Right atrium auricular region (tissue), 2 donors: ENCODE results near the gene TMEM187. TPM values are rescaled to one million over a fixed set of nuclear protein-coding genes. Genes with fewer than 3 reads are reported as not detected.

ENCODE experiments used
- DNase-seq: peaks from one replicate; pipeline ENCODE4 v3.0.0-alpha.2; 2019; ENCODE audit warnings: low spot score
- H3K27ac ChIP-seq, 2 donors: fragments of 200-600 bp; sonication (generic); 1 replicate in 1 of 2; 2 replicates in 1 of 2; pipeline ENCODE4 v1.5.1; 2016 to 2019
- H3K27me3 ChIP-seq, 2 donors: fragments of 200-600 bp; sonication (generic); one replicate each; pipeline versions ENCODE4 v1.5.1 to v1.6.0; 2017 to 2019
- H3K36me3 ChIP-seq: fragments of 200-600 bp; sonication (generic); one replicate; pipeline ENCODE4 v1.5.1; 2016
- H3K4me1 ChIP-seq, 2 donors: fragments of 200-600 bp; sonication (generic); one replicate each; pipeline versions ENCODE4 v1.5.1 to v1.6.0; 2017 to 2019
- H3K4me3 ChIP-seq, 2 donors: fragments of 200-600 bp; sonication (generic); 1 replicate in 1 of 2; 2 replicates in 1 of 2; pipeline ENCODE4 v1.5.1; 2017 to 2019; ENCODE audit warnings: mild to moderate bottlenecking in 1 of 2, moderate library complexity in 1 of 2
- H3K9me3 ChIP-seq, 2 donors: fragments of 200-600 bp; sonication (generic); one replicate each; pipeline ENCODE4 v1.5.1; 2019
- total RNA-seq, 2 donors: library from RNA; depleted of rRNA; stranded (reverse); fragments of >200 nt; gene quantifications; one replicate each; pipeline ENCODE4 v1.1.0, GENCODE V29; 2016
- TF ChIP-seq, protein P1 (sequence below), 2 donors: fragments of 200-600 bp; sonication (generic); IDR thresholded peaks; one replicate each; pipeline ENCODE4 v1.5.1; 2019; ENCODE audit warnings: antibody characterized with exemption in 2 of 2

The TMEM187 gene
- total RNA-seq, 2 donors from 2014 or later, result 4.7 to 6.4 TPM

DNA sequence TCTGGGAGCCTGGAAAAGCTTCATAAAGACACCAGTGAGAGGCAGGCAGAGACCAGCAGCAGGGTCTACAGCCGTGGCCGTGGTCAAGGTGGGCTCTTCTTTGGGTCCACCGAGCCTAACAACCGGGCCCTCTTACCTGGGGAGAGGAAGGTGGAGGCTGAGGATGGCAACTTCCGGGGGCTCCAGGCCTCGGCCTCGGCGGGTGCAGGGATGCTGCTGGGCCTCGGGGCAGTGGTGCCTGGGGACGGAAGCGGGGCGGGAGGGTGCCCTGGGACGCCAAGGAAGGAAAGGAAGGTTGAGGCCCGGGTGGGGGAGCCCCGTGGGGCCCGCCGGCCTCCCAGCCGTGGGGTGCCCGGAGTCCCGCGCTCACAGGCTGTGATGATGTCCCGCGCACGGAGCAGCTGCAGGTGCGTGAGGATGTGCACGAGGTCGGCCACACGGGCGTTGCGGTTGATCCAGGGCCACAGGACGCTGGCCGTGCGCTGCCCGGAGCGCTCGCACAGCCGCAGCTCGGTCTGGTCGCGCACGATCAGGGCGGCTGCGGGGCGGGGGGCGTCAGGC, 46.6 kb downstream of the TMEM187 start:
- no peak for DNase-seq
- TF ChIP-seq, protein P1, sequence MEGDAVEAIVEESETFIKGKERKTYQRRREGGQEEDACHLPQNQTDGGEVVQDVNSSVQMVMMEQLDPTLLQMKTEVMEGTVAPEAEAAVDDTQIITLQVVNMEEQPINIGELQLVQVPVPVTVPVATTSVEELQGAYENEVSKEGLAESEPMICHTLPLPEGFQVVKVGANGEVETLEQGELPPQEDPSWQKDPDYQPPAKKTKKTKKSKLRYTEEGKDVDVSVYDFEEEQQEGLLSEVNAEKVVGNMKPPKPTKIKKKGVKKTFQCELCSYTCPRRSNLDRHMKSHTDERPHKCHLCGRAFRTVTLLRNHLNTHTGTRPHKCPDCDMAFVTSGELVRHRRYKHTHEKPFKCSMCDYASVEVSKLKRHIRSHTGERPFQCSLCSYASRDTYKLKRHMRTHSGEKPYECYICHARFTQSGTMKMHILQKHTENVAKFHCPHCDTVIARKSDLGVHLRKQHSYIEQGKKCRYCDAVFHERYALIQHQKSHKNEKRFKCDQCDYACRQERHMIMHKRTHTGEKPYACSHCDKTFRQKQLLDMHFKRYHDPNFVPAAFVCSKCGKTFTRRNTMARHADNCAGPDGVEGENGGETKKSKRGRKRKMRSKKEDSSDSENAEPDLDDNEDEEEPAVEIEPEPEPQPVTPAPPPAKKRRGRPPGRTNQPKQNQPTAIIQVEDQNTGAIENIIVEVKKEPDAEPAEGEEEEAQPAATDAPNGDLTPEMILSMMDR (IDR thresholded peaks at IDR 0.05), result no peak
- Histone ChIP-seq H3K9me3 (no peaks in the 10 kb centered on the region), H3K36me3 (peaks cover 11% of the 10 kb centered on the region), H3K27ac (peak overlapping the region; percentile 75 to 80), H3K4me3 (peak overlapping the region; percentile 47 to 60), H3K4me1 (peaks cover 0 to 20% of the 10 kb centered on the region in 2 donors), H3K27me3 (no peaks in the 10 kb centered on the region)

DNA sequence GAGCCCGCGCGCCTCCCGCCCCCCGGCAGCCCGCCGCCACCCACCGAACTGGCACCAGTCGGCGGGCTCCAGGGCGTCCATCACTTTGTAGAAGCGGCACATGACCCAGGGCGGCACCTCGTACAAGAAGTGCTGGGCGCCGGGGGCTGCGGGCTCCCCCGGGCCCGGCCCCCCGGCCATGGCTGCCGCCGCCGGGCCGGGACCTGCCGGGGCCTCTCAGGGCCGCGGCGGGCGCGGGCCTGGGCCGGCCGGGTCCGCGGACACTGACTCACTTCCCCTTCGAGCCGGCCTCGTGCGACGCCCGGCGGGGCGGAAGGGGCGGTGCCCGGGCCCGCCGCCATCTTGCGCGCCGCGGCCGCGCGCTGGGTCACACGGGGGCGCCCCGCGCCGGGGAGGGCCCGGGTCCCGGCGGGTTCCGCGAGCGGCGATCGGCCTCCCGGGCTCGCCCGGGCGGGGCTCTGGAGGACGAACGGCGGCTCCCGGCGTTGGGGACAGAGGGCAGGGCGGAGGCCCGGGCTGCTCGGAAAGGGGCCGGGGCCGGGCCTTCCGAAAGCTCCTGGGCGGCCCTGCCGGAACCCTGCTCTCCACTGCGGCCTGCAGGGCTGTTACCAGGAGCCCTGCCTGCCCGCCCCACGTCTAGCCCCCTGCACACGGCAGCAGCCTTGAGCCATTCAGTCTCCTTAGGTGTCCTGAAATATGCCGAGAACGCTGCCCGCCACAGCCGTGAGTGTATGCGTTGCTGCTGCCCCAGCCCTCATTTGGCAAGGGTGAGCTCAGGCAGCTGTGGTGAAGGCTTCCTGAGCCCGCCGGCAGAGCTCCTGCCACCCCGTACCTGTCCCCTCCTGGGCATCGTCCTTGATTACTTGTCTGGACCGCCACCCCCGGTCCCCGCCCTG, 47.3 kb downstream of the TMEM187 start, which contains the start of gene IRAK1:
TSS of gene IRAK1 (minus strand) at position 270 of the 896 bp plus-strand sequence. CDS start at position 180, 90 bp downstream.
- DNase-seq, result no peak
- no peaks in the 10 kb centered on the region for H3K9me3 ChIP-seq
- peak within 1 kb of the TSS; percentile 47 to 60 for H3K4me3 ChIP-seq
- H3K27me3 ChIP-seq, result no peaks in the 10 kb centered on the region
- TF ChIP-seq, protein P1 (IDR thresholded peaks at IDR 0.05), result no peak
- H3K27ac ChIP-seq, result peak within 1 kb of the TSS; percentile 83 to 86
- H3K36me3 ChIP-seq, result peaks cover 11% of the 10 kb centered on the region
- peaks cover 0 to 20% of the 10 kb centered on the region in 2 donors for H3K4me1 ChIP-seq

DNA sequence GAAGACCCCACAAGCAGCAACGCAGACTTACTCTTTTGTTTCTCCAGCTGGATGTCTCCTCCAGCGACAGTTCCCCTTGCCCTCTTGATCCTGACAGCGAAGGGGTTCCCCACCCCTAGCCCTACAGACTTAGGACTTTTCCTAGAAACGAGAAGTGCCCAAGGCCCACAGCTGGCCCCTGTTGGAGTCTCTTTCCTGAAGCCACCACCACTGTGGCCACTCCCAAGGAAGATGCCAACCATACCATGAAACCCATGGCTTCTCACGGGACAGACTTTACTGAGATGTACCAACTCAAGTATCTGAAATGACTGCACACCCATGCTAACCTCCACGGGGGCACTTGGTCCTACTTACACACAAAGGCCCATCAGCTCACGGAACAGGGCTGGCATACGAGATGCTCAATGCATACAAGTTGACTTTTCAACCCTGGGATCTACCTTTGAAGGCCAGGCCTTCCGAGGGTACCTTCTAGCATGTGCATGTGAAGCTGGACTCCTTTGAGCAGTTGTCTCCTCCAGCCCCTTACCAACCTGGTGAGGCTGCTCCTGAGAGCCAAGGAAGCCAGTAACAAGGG, 48.1 kb downstream of the TMEM187 start:
- TF ChIP-seq, protein P1 (IDR thresholded peaks at IDR 0.05), result no peak
- Histone ChIP-seq H3K27ac (peak overlapping the region; percentile 83 to 86), H3K9me3 (no peaks in the 10 kb centered on the region), H3K4me1 (peaks cover 0 to 20% of the 10 kb centered on the region in 2 donors), H3K36me3 (peaks cover 11% of the 10 kb centered on the region), H3K4me3 (peak overlapping the region; percentile 42 to 58), H3K27me3 (no peaks in the 10 kb centered on the region)
- no peak for DNase-seq

DNA sequence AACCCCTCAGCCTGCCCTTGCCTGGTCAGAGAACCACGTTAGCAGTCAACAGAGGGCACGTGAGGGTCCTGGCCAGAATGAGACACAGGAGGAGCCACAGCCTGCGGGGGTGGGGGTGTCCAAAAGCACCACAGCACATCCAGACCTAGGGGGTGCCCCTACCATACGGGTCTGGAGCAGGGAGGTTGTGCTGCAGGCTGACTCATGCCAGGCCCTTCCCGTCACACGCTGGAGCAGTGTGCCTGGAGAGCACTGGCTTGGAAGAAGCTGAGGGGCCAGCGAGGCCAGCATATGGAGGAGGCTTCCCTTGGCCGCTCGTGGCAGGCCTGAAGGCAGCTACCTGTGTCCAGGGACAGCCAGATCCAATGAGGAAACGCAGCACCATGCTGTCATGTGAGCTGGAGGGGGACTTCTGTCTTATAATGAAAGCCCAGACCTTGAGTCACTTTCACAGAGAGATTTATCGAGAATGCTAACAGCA, 48.6 kb downstream of the TMEM187 start:
- Histone ChIP-seq H3K36me3 (peaks cover 8% of the 10 kb centered on the region), H3K27me3 (no peaks in the 10 kb centered on the region), H3K4me1 (peaks cover 0 to 20% of the 10 kb centered on the region in 2 donors), H3K9me3 (no peaks in the 10 kb centered on the region), H3K4me3 (no peak overlapping the region), H3K27ac (peak overlapping the region; percentile 83 to 86)
- TF ChIP-seq, protein P1 (IDR thresholded peaks at IDR 0.05), result no peak
- no peak for DNase-seq

DNA sequence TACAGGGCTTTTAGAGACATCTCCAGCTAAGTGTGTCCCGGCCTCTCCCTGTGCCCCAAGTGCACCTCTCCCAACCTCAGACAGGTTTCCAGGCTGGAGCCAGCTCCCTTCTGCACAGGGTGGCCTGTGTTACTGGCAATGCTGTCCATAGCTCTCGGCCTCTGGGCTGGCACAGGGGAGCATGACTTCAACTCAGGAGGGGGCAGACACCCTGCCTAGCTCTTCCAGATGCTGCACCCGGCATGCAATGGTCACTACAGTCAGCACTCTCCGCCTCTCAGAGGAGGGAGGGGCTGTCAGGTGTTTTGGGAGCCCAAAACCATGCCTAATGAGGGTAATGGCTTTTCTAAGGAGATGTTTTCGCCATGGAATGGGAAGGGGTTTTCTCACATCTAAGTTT, 49.6 kb downstream of the TMEM187 start:
- Histone ChIP-seq H3K27me3 (no peaks in the 10 kb centered on the region), H3K27ac (no peak overlapping the region), H3K4me1 (peaks cover 0 to 20% of the 10 kb centered on the region in 2 donors), H3K9me3 (no peaks in the 10 kb centered on the region), H3K36me3 (no peaks in the 10 kb centered on the region), H3K4me3 (no peak overlapping the region)
- no peak for DNase-seq
- TF ChIP-seq, protein P1 (IDR thresholded peaks at IDR 0.05), result no peak
